Liver (tissue), 9 donors: Measurements from ENCODE around the gene CFAP45. TPM values are rescaled to one million over a fixed set of nuclear protein-coding genes. Genes with fewer than 3 reads are reported as not detected.

Experiments
- DNase-seq: peaks from one replicate; pipeline ENCODE4 v3.0.0-alpha.2; 2017; ENCODE audit warnings: low spot score
- H3K27ac ChIP-seq, 2 donors: one replicate each; pipeline ENCODE4 v1.7.0; 2013; ENCODE audit warnings: inconsistent platforms in 2 of 2, low read length in 2 of 2, control low read depth in 1 of 2, low read depth in 1 of 2, mild to moderate bottlenecking in 1 of 2
- H3K27me3 ChIP-seq, 4 donors: one replicate each; pipeline versions ENCODE4 v1.6.1 to v1.7.0; 2013; ENCODE audit warnings: low read length in 3 of 4, inconsistent platforms in 1 of 4, mild to moderate bottlenecking in 1 of 4, moderate library complexity in 1 of 4; ENCODE audit not compliant: control insufficient read depth in 4 of 4, insufficient read depth in 4 of 4
- H3K36me3 ChIP-seq, 4 donors: one replicate each; pipeline versions ENCODE4 v1.6.1 to v1.7.0; 2013; ENCODE audit warnings: low read length in 3 of 4, mild to moderate bottlenecking in 3 of 4, low read depth in 1 of 4, moderate library complexity in 1 of 4; ENCODE audit not compliant: control insufficient read depth in 4 of 4, insufficient read depth in 3 of 4
- H3K4me1 ChIP-seq, 4 donors: one replicate each; pipeline versions ENCODE4 v1.6.1 to v1.7.0; 2013; ENCODE audit warnings: low read length in 3 of 4, mild to moderate bottlenecking in 3 of 4, moderate library complexity in 1 of 4; ENCODE audit not compliant: control insufficient read depth in 4 of 4, insufficient read depth in 4 of 4
- H3K4me3 ChIP-seq, 3 donors: one replicate each; pipeline versions ENCODE4 v1.6.1 to v1.7.0; 2013; ENCODE audit warnings: low read length in 3 of 3, control low read depth in 1 of 3, low read depth in 1 of 3, mild to moderate bottlenecking in 1 of 3
- H3K9ac ChIP-seq, 2 donors: one replicate each; pipeline ENCODE4 v1.7.0; 2013; ENCODE audit warnings: low read length in 2 of 2, mild to moderate bottlenecking in 2 of 2, moderate library complexity in 2 of 2, control low read depth in 1 of 2, low read depth in 1 of 2
- H3K9me3 ChIP-seq, 4 donors: one replicate each; pipeline versions ENCODE4 v1.6.1 to v1.7.0; 2013; ENCODE audit warnings: low read length in 3 of 4; ENCODE audit not compliant: control insufficient read depth in 4 of 4
- CTCF ChIP-seq: fragments of 150-350 bp; IDR thresholded peaks from 2 replicates; pipeline ENCODE4 v1.5.1; 2017; ENCODE audit warnings: improper control_type of control experiment, low read depth, low read length; ENCODE audit not compliant: missing input control
- EGR1 ChIP-seq, 2 donors: IDR thresholded peaks; 2 replicates each; pipeline ENCODE4 v1.6.1; 2016 to 2018; ENCODE audit warnings: antibody characterized with exemption in 2 of 2, low read depth in 2 of 2
- FOXA2 ChIP-seq: IDR thresholded peaks from 2 replicates; pipeline ENCODE4 v1.6.1; 2016; ENCODE audit warnings: antibody characterized with exemption
- GABPA ChIP-seq, 2 donors: IDR thresholded peaks in 1 of 2; conservative IDR thresholded peaks in 1 of 2; 2 replicates each; pipeline ENCODE4 v1.6.1; 2016; ENCODE audit warnings: antibody characterized with exemption in 2 of 2, mild to moderate bottlenecking in 1 of 2, moderate library complexity in 1 of 2
- HNF4A ChIP-seq, 2 donors: conservative IDR thresholded peaks; 2 replicates each; pipeline ENCODE4 v1.6.1; 2016; ENCODE audit warnings: antibody characterized with exemption in 2 of 2, mild to moderate bottlenecking in 2 of 2
- HNF4G ChIP-seq: IDR thresholded peaks from 2 replicates; pipeline ENCODE4 v1.6.1; 2016; ENCODE audit warnings: antibody characterized with exemption
- JUND ChIP-seq, 2 donors: IDR thresholded peaks; 2 replicates each; pipeline ENCODE4 v1.6.1; 2016; ENCODE audit warnings: antibody characterized with exemption in 2 of 2
- MAX ChIP-seq: IDR thresholded peaks from 2 replicates; pipeline ENCODE4 v1.6.1; 2016; ENCODE audit warnings: antibody characterized with exemption
- NR2F2 ChIP-seq: IDR thresholded peaks from 2 replicates; pipeline ENCODE4 v1.6.1; 2016; ENCODE audit warnings: antibody characterized with exemption
- RAD21 ChIP-seq, 2 donors: IDR thresholded peaks; 2 replicates each; pipeline ENCODE4 v1.6.1; 2016; ENCODE audit warnings: antibody characterized with exemption in 2 of 2, mild to moderate bottlenecking in 2 of 2
- REST ChIP-seq: IDR thresholded peaks from 2 replicates; pipeline ENCODE4 v1.6.1; 2016; ENCODE audit warnings: antibody characterized with exemption, mild to moderate bottlenecking
- SP1 ChIP-seq: IDR thresholded peaks from 2 replicates; pipeline ENCODE4 v1.6.1; 2018; ENCODE audit warnings: antibody characterized with exemption, mild to moderate bottlenecking
- WGBS: extraction: QIAGEN DNeasy Blood & Tissue Kit; methylation state at CpG from one replicate; pipeline ENCODE4 v1.1.7; 2013; 5-methylcytosine and 5-hydroxymethylcytosine counted together
- polyA plus RNA-seq, 2 donors: library from polyadenylated mRNA; stranded (reverse) in 1 of 2; unstranded in 1 of 2; fragments of 200-250 nt in 1 of 2; fragments of >200 nt in 1 of 2; fragmentation: Nextera tagmentation in 1 of 2; extraction: Ambion mirVana in 1 of 2; gene quantifications; one replicate each; pipeline versions ENCODE4 v1.2.1 to v1.2.3, GENCODE V29; 2013 to 2015
- total RNA-seq, 2 donors: library from RNA; depleted of rRNA; stranded (reverse); fragments of >200 nt; gene quantifications; one replicate each; pipeline ENCODE4 v1.2.3, GENCODE V29; 2014
- donor health status: healthy.
- donor health status: healthy.
- donor health status: healthy.
- donor health status: healthy.
- donor health status: healthy.

Gene CFAP45
- total and polyA plus RNA-seq, 4 donors = 0.03 to 0.24 TPM; not detected in 2

DNA sequence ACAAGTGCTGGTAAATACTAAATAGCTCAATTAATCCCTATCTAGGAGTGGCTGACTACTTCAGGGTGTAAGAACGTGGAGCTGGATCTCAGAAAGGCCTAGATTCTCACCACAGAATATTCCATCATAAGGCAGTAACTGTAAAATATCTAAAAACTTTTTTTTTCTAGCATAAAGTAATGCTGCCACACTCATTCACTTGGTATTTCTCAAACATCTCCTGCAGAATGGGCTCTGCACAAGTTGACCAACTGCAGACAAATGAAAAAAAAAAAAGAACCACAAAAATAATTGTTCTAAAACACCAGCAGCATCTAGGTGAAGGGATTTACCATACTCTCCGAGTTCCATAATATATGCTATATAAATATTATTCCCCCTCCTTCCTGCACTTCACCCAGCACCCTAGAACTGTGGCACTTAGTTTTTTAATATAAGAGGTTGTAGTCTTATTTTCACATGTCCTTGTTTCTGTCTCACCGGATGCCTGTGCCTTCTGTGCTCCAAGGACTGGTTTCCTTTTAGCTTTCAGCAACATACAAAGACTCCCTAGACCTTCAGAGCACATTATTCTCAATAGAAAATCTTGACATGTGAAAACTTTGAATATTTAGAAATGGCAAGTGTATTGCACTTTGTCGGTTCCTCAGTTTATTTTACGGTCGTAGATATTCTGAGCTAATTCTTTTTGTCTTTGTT, 46.4 kb downstream of the CFAP45 start (continued):
- TF ChIP-seq REST (no peak), GABPA (IDR thresholded peaks at IDR 0.05 in 1 of 2, conservative IDR thresholded peaks at IDR 0.05 in 1 of 2) (no peak)

DNA sequence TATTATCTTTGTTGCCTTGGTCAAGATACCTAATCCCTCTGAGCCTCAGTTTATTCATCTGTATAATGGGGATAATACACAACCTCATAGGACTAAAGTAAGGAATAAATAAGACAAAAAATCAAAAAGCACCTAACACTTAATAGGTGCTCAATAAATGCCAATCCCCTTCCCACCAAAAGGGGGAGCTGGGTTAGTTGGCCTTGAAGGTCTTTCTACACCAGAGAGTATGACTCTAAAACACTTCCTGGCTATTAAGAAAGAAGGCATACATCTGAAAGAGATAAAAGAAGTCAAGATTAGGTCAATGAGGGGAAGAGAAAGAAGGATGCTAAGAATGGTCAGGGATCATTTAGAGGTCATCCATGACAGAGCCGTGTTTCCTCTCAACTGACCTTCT, 48.6 kb downstream of the CFAP45 start:
- WGBS = 57% methylated on average over 1 of the region's 1 CpG
- TF ChIP-seq EGR1 (IDR thresholded peaks at IDR 0.05; ENCODE audit: low read depth in 2 of 2) = no peak
- TF ChIP-seq NR2F2 = no peak
- no peak for TF ChIP-seq JUND (IDR thresholded peaks at IDR 0.05)
- TF ChIP-seq MAX = no peak
- TF ChIP-seq RAD21 (IDR thresholded peaks at IDR 0.05) = no peak
- TF ChIP-seq CTCF = no peak
- TF ChIP-seq SP1 = no peak
- no peak for TF ChIP-seq FOXA2
- no peak for TF ChIP-seq HNF4G
- TF ChIP-seq HNF4A (conservative IDR thresholded peaks at IDR 0.05) = no peak
- TF ChIP-seq REST = no peak
- no peak for TF ChIP-seq GABPA (IDR thresholded peaks at IDR 0.05 in 1 of 2, conservative IDR thresholded peaks at IDR 0.05 in 1 of 2)
- no peaks in the 10 kb centered on the region for H3K36me3 ChIP-seq
- no peak overlapping the region for H3K27ac ChIP-seq
- DNase-seq = no peak
- H3K4me3 ChIP-seq = no peak overlapping the region
- no peaks in the 10 kb centered on the region for H3K9me3 ChIP-seq
- H3K27me3 ChIP-seq = no peaks in the 10 kb centered on the region
- H3K9ac ChIP-seq = no peak overlapping the region
- H3K4me1 ChIP-seq = peaks cover 4 to 12% (median 7%) of the 10 kb centered on the region in 4 donors
